Measurements from ENCODE around the gene CTSA. TPM values are rescaled to one million over a fixed set of nuclear protein-coding genes. Genes with fewer than 3 reads are reported as not detected.

Gene CTSA
- total and polyA plus RNA-seq, 3 donors from 2014 or later = 103 to 223 (median 112) TPM

GRCh38 chr20:45890077-45890984 lies 804 bp upstream of the CTSA start:
- no peaks in the 10 kb centered on the region for H3K9me3 ChIP-seq
- peak; percentile 93 for DNase-seq
- intact Hi-C loops (cut with DNase I; ENCODE audit: low total_unique reads) = loop anchor here (10.0 kb wide), 1 partner anchor 64 kb away; no protein-coding TSS in a partner anchor
- TF ChIP-seq CTCF (IDR thresholded peaks at IDR 0.05) (peak; percentile 29 to 62 (median 50)), POLR2A (IDR thresholded peaks at IDR 0.05) (no peak)
- WGBS, 2 donors = 0% methylated on average over 10 to 66 of the region's 79 CpGs
- H3K4me3 ChIP-seq = peak overlapping the region; percentile 68
- H3K4me1 ChIP-seq = peaks cover 13% of the 10 kb centered on the region
- H3K36me3 ChIP-seq (ENCODE audit: low read depth, missing control alignments) = no peaks in the 10 kb centered on the region
- no peaks in the 10 kb centered on the region for H3K27me3 ChIP-seq
- H3K27ac ChIP-seq = peak overlapping the region; percentile 47 to 88

GRCh38 chr20:45892049-45892825 lies 1.1 kb downstream of the CTSA start:
- H3K4me1 ChIP-seq = peaks cover 13% of the 10 kb centered on the region
- H3K27me3 ChIP-seq = no peaks in the 10 kb centered on the region
- TF ChIP-seq CTCF (IDR thresholded peaks at IDR 0.05) = no peak
- no peak for TF ChIP-seq POLR2A (IDR thresholded peaks at IDR 0.05)
- peak; percentile 58 for DNase-seq
- H3K4me3 ChIP-seq = peak overlapping the region in 1 of 2 donors; percentile 68
- no peaks in the 10 kb centered on the region for H3K36me3 ChIP-seq (ENCODE audit: low read depth, missing control alignments)
- peak overlapping the region in 1 of 2 donors; percentile 88 for H3K27ac ChIP-seq
- H3K9me3 ChIP-seq = no peaks in the 10 kb centered on the region
- 75 to 82% methylated on average over 9 of the region's 9 CpGs for WGBS, 2 donors
- intact Hi-C loops (cut with DNase I; ENCODE audit: low total_unique reads) = loop anchor here (10.0 kb wide), 1 partner anchor 63 kb away; no protein-coding TSS in a partner anchor

- Histone ChIP-seq H3K9me3 (no peaks in the 10 kb centered on the region), H3K36me3 (ENCODE audit: low read depth, missing control alignments) (no peaks in the 10 kb centered on the region), H3K4me1 (peaks cover 13% of the 10 kb centered on the region), H3K27me3 (no peaks in the 10 kb centered on the region), H3K4me3 (no peak overlapping the region), H3K27ac (no peak overlapping the region)
- no peak for TF ChIP-seq CTCF (IDR thresholded peaks at IDR 0.05)
- no peak for TF ChIP-seq POLR2A (IDR thresholded peaks at IDR 0.05)
- WGBS, 2 donors = 70 to 71% methylated on average over 2 to 4 of the region's 4 CpGs
- no peak for DNase-seq
- intact Hi-C loops (cut with DNase I; ENCODE audit: low total_unique reads) = loop anchor here (10.0 kb wide), 1 partner anchor 62 kb away; no protein-coding TSS in a partner anchor
Measured at GRCh38 chr20:45892828-45893500, 1.8 kb downstream of the CTSA start.

- no peak for DNase-seq
- Histone ChIP-seq H3K27me3 (no peaks in the 10 kb centered on the region), H3K27ac (no peak overlapping the region), H3K4me1 (peaks cover 13% of the 10 kb centered on the region), H3K36me3 (ENCODE audit: low read depth, missing control alignments) (no peaks in the 10 kb centered on the region), H3K4me3 (no peak overlapping the region), H3K9me3 (no peaks in the 10 kb centered on the region)
- TF ChIP-seq POLR2A (IDR thresholded peaks at IDR 0.05) = no peak
- 97 to 98% methylated on average over 4 of the region's 4 CpGs for WGBS, 2 donors
- intact Hi-C loops (cut with DNase I; ENCODE audit: low total_unique reads) = loop anchor here (10.0 kb wide), 1 partner anchor 61 kb away; no protein-coding TSS in a partner anchor
Measured at GRCh38 chr20:45893831-45894230, 2.7 kb downstream of the CTSA start.

Data from testis (tissue), 3 donors.